HFFc6 (cell line): Measurements from ENCODE around the gene S100Z. TPM values are rescaled to one million over a fixed set of nuclear protein-coding genes. Genes with fewer than 3 reads are reported as not detected.

Experiments
- DNase-seq: peaks from one replicate; pipeline ENCODE4 v3.0.0-alpha.2; 2018
- H3K27ac Mint-ChIP-seq: 2 replicates; pipeline ENCODE4 v1.8.0; 2020; ENCODE audit warnings: mild to moderate bottlenecking, mixed read lengths
- H3K27me3 Mint-ChIP-seq: 2 replicates; pipeline ENCODE4 v1.8.0; 2021; ENCODE audit warnings: mild to moderate bottlenecking, moderate library complexity, mixed read lengths; ENCODE audit not compliant: insufficient read depth
- H3K36me3 Mint-ChIP-seq: 2 replicates; pipeline ENCODE4 v1.8.0; 2021; ENCODE audit warnings: low read depth, mixed read lengths
- H3K4me1 Mint-ChIP-seq: 2 replicates; pipeline ENCODE4 v1.8.0; 2020; ENCODE audit warnings: low read depth, mixed read lengths
- H3K4me3 Mint-ChIP-seq: 2 replicates; pipeline ENCODE4 v1.8.0; 2020; ENCODE audit warnings: mild to moderate bottlenecking, moderate library complexity, mixed read lengths
- H3K9me3 Mint-ChIP-seq: 2 replicates; pipeline ENCODE4 v1.8.0; 2020; ENCODE audit warnings: mild to moderate bottlenecking, mixed read lengths
- CTCF ChIP-seq: fragments of 200-600 bp; sonication (generic); IDR thresholded peaks from 2 replicates; pipeline ENCODE4 v1.5.0; 2021; ENCODE audit warnings: antibody characterized with exemption, mild to moderate bottlenecking
- total RNA-seq, 6 experiments: library from RNA; stranded (reverse); fragmentation: NEBNext Ultra II Directional; extraction: Animal tissue kit (Norgen Biotek cat#: 25700); gene quantifications; 2 replicates in 1 of 6; 3 replicates in 5 of 6; pipeline ENCODE4 v1.2.3, GENCODE V29; 2021

Gene S100Z
- total RNA-seq, 6 experiments from 2014 or later: not detected

DNA sequence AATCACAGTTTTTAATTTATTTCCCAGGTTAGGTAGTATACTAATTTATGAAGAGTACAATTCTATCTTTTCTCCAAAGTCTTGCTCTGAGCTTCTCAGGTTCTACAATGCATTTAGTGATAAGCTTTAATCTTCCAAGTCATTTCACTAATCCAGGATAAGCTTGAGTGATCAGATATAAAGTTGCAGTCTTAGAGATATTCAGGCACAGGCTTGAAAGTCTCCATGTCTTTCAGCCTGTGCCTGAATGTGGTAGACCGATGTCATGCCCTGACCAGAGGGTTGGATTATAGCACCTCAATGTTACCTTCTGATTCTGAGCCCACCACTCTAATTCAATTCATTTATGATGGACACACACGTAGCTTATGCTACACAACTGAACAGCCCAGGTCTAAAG is 106.2 kb downstream of the S100Z start:
- Mint-ChIP-seq H3K27me3 (peaks cover 30% of the 10 kb centered on the region), H3K9me3 (no peaks in the 10 kb centered on the region), H3K27ac (no peak overlapping the region), H3K36me3 (no peaks in the 10 kb centered on the region), H3K4me3 (no peak overlapping the region), H3K4me1 (peaks cover 22% of the 10 kb centered on the region)
- TF ChIP-seq CTCF: no peak
- no peak for DNase-seq

- TF ChIP-seq CTCF: no peak
- DNase-seq: peak; percentile 25
- Mint-ChIP-seq H3K9me3 (no peaks in the 10 kb centered on the region), H3K27me3 (peaks cover 28% of the 10 kb centered on the region), H3K4me1 (peaks cover 22% of the 10 kb centered on the region), H3K36me3 (no peaks in the 10 kb centered on the region), H3K4me3 (no peak overlapping the region; the same call in 1 of the 2 replicates), H3K27ac (no peak overlapping the region)
Observed at GRCh38 chr5:76958991-76959767, 109.4 kb downstream of the S100Z start.

- H3K27ac Mint-ChIP-seq: no peak overlapping the region
- H3K9me3 Mint-ChIP-seq: no peaks in the 10 kb centered on the region
- peaks cover 22% of the 10 kb centered on the region for H3K4me1 Mint-ChIP-seq
- no peak overlapping the region for H3K4me3 Mint-ChIP-seq
- no peak for TF ChIP-seq CTCF
- peaks cover 27% of the 10 kb centered on the region for H3K27me3 Mint-ChIP-seq
- no peak for DNase-seq
- H3K36me3 Mint-ChIP-seq: no peaks in the 10 kb centered on the region
Observed at GRCh38 chr5:76960004-76960625, 110.3 kb downstream of the S100Z start.

DNA sequence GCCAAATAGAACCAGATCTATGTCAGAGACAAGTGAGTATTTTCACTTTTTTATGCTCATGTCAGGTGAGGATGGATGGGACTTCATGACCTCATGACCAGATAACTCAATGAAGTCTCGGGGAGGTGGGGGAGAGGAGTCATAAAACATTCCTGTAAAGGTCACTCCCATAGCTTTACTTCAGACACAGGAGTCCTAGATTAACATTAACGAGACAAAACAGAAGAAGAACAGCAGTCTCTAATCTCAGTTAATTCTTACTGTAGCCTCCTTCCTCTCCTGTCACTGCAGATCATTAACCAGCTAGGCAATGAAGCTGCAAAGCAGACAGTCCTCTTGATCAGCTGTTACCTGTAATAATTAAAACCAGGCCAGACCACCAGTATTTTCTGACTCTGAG is 114.2 kb downstream of the S100Z start:
- H3K4me1 Mint-ChIP-seq: peaks cover 13% of the 10 kb centered on the region
- H3K9me3 Mint-ChIP-seq: no peaks in the 10 kb centered on the region
- no peak for DNase-seq
- no peak for TF ChIP-seq CTCF
- peaks cover 39% of the 10 kb centered on the region for H3K27me3 Mint-ChIP-seq
- H3K36me3 Mint-ChIP-seq: no peaks in the 10 kb centered on the region
- no peak overlapping the region for H3K4me3 Mint-ChIP-seq
- no peak overlapping the region for H3K27ac Mint-ChIP-seq

Other genes starting within 250 kb of the S100Z start
- 10 to 100 TPM; 40.8 to 87.2 (median 54.3) TPM for gene F2RL2, start 226.6 kb upstream of the S100Z start, total RNA-seq
- 10 to 100 TPM; 47.0 to 73.5 (median 65.5) TPM for gene F2R, start 133.9 kb upstream of the S100Z start, total RNA-seq
- gene F2RL1, start 31.0 kb upstream of the S100Z start, total RNA-seq: 1 to 10 TPM; 2.9 to 6.4 (median 6.0) TPM
- not detected for gene CRHBP, start 103.0 kb downstream of the S100Z start, total RNA-seq
- 10 to 100 TPM; 19.7 to 23.0 (median 20.5) TPM for gene AGGF1, start 180.4 kb downstream of the S100Z start, total RNA-seq
- 1 to 10 TPM; 1.7 to 2.1 (median 1.9) TPM for gene ZBED3, start 237.3 kb downstream of the S100Z start, total RNA-seq